Activated T-cell treated with anti-CD3 and anti-CD28 coated beads, Interleukin-2, amount 50 U/mL, for 72 hours (primary cell): Measurements from ENCODE around the gene DENND1B. TPM values are rescaled to one million over a fixed set of nuclear protein-coding genes. Genes with fewer than 3 reads are reported as not detected.

Experiments used
- ATAC-seq, 2 donors: fragments of 150-1000 bp; cut with Tn5 transposase; replicated peaks in 1 of 2; 2 replicates each; pipeline ENCODE4 v1.10.0; 2021; ENCODE audit warnings: moderate library complexity in 2 of 2, mild to moderate bottlenecking in 1 of 2
- DNase-seq, 2 donors: peaks; one replicate each; pipeline ENCODE4 v3.0.0; 2021 to 2022; ENCODE audit warnings: mixed read lengths in 1 of 2
- H3K27ac Mint-ChIP-seq: one replicate; pipeline ENCODE4 v1.8.0; 2022; ENCODE audit warnings: mild to moderate bottlenecking, moderate library complexity, mixed read lengths
- H3K27me3 Mint-ChIP-seq: one replicate; pipeline ENCODE4 v1.8.0; 2022; ENCODE audit warnings: low read depth, mixed read lengths
- H3K36me3 Mint-ChIP-seq, 2 donors: one replicate each; pipeline ENCODE4 v1.8.0; 2022; ENCODE audit warnings: mixed read lengths in 2 of 2, mild to moderate bottlenecking in 1 of 2; ENCODE audit not compliant: insufficient read depth in 2 of 2
- H3K4me1 Mint-ChIP-seq: one replicate; pipeline ENCODE4 v1.8.0; 2022; ENCODE audit warnings: low read depth, mixed read lengths
- H3K4me3 Mint-ChIP-seq, 2 donors: one replicate each; pipeline ENCODE4 v1.8.0; 2022; ENCODE audit warnings: mild to moderate bottlenecking in 2 of 2, mixed read lengths in 2 of 2, moderate library complexity in 2 of 2
- H3K9me3 Mint-ChIP-seq, 2 donors: one replicate each; pipeline ENCODE4 v1.8.0; 2022; ENCODE audit warnings: mixed read lengths in 2 of 2
- total RNA-seq, 2 donors: library from RNA; stranded (reverse); gene quantifications; one replicate each; pipeline ENCODE4 v1.2.3, GENCODE V29; 2022

The DENND1B gene
- total RNA-seq, 2 donors from 2014 or later = 17.7 to 19.9 TPM

DNA sequence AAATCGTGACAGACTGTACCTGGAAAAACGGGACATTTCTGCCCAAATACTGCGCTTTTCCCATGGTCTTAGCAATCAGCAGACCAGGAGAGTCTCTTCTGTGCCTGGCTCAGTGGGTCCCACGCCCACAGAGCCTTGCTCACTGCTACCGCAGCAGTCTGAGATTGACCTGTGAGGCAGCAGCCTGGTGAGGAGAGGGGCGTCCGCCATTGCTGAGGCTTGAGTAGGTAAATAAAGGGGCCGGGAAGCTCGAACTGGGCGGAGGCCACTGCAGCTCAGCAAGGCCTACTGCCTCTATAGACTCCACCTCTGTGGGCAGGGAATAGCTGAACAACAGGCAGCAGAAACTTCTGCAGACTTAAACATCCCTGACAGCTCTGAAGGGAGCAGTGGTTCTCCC is 203.1 kb downstream of the DENND1B start:
- DNase-seq = no peak
- H3K27me3 Mint-ChIP-seq = no peaks in the 10 kb centered on the region
- H3K36me3 Mint-ChIP-seq = peaks cover 25 to 37% of the 10 kb centered on the region in 2 donors
- H3K9me3 Mint-ChIP-seq = peaks cover 9 to 11% of the 10 kb centered on the region in 2 donors
- no peaks in the 10 kb centered on the region for H3K4me1 Mint-ChIP-seq
- H3K4me3 Mint-ChIP-seq = no peak overlapping the region
- no peak for ATAC-seq
- no peak overlapping the region for H3K27ac Mint-ChIP-seq

DNA sequence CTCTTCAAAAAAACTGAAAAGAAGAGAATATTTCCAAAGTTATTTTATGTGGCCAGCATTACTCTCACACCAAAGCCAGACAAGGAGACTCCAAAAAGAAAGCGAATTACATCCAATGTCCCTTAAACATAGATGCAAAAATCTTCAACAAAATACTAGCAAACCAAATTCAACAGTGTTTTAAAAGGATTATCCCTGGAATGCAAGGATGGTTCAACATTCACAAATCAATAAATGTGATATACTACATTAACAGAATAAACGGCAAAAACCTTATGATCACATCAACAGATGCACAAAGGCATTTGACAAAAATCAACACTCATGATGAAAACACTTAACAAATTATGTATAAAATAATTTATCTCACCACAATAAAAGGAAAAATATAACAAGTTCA is 207.8 kb downstream of the DENND1B start:
- ATAC-seq (no peak), DNase-seq (no peak)
- H3K4me3 Mint-ChIP-seq = no peak overlapping the region
- no peaks in the 10 kb centered on the region for H3K27me3 Mint-ChIP-seq
- H3K27ac Mint-ChIP-seq = no peak overlapping the region
- peaks cover 21 to 30% of the 10 kb centered on the region in 2 donors for H3K36me3 Mint-ChIP-seq
- peaks cover 13 to 14% of the 10 kb centered on the region in 2 donors for H3K9me3 Mint-ChIP-seq
- no peaks in the 10 kb centered on the region for H3K4me1 Mint-ChIP-seq

DNA sequence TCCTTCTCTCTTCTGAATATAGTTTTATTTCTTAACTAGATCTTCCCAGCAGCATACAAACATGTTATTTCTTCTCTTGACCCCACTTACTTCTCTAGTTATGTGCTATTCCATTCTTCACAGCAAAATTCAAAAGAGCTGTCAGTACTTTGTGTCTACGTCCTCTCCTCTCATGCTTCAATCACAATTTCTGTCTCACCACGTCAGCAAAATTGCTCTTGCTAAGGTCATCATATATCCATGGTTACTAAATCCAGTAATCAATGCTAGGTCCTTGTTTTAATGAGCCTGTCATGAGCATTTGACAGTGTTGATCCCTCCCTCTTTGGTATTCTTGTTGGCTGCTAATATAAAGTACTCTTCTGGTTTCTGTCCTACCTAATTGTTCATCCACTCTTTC is 214.2 kb downstream of the DENND1B start:
- Mint-ChIP-seq H3K27ac (no peak overlapping the region), H3K9me3 (no peaks in the 10 kb centered on the region), H3K27me3 (no peaks in the 10 kb centered on the region), H3K36me3 (no peaks in the 10 kb centered on the region), H3K4me3 (no peak overlapping the region), H3K4me1 (no peaks in the 10 kb centered on the region)
- DNase-seq (no peak), ATAC-seq (no peak)

DNA sequence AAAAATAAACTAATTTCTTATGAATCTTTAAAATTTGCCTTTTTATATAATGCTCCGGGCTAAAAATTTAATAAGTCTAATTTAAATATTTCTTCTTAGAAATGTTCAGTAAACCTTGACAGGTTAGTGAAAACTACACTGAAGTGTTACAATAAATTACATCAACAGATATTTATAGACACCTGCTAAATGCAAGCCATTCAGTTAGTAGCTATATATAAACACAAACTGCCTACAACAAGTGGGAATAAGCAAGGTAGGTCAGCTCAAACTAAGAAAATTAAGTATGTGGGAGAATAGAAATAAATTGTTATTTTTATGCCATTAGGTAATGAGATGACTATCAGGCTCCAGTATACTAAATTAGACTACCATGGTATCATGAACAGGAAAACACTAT is 215.6 kb downstream of the DENND1B start:
- DNase-seq (no peak), ATAC-seq (no peak)

DNA sequence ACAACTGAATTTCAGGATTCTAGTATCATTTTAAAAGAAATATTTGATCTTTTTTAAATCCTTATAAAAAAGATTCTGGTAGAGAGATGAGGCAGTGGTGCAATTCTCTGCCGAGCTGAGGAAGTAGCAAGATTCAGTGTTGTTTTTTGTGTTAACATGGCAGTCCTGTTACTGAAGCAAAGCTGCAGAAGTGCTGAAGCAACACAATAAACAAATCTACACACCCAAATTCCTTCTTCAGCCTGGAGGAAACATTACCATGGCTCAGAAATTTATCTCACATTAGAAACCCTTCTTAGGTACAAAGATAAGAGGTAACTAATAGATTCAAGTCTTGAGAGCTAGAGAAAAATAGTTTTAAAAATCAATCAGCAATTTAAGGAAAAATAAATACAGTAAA is 216.0 kb downstream of the DENND1B start:
- H3K4me3 Mint-ChIP-seq = no peak overlapping the region
- H3K36me3 Mint-ChIP-seq = no peaks in the 10 kb centered on the region
- no peaks in the 10 kb centered on the region for H3K27me3 Mint-ChIP-seq
- H3K27ac Mint-ChIP-seq = no peak overlapping the region
- no peaks in the 10 kb centered on the region for H3K4me1 Mint-ChIP-seq
- H3K9me3 Mint-ChIP-seq = no peaks in the 10 kb centered on the region
- ATAC-seq = no peak
- DNase-seq = no peak

More for the DNA sequence above, 215.6 kb downstream of the DENND1B start:
- no peak overlapping the region for H3K27ac Mint-ChIP-seq
- H3K27me3 Mint-ChIP-seq = no peaks in the 10 kb centered on the region
- no peaks in the 10 kb centered on the region for H3K4me1 Mint-ChIP-seq
- no peaks in the 10 kb centered on the region for H3K9me3 Mint-ChIP-seq
- no peaks in the 10 kb centered on the region for H3K36me3 Mint-ChIP-seq
- H3K4me3 Mint-ChIP-seq = no peak overlapping the region

DNA sequence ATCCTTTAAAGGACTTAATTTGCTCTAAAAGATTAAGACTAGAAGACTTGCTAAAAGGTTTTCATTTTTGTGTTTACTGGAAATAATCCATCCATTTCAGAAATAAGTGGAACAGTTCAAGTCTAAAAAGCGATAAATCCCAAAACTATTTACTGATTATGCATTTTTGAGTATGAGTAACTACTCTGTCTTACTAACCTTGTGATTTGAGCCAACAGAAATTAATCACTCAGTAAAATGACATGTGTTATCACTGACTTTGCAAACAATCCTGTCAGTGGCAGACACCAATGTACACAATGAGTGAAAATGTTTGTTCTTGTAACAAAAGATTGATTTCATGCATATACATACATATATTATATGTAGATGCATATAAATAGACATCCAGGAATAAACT is 218.0 kb downstream of the DENND1B start:
- DNase-seq = no peak
- Mint-ChIP-seq H3K27ac (no peak overlapping the region), H3K9me3 (no peaks in the 10 kb centered on the region), H3K4me1 (no peaks in the 10 kb centered on the region), H3K36me3 (no peaks in the 10 kb centered on the region), H3K27me3 (no peaks in the 10 kb centered on the region), H3K4me3 (no peak overlapping the region)
- no peak for ATAC-seq

DNA sequence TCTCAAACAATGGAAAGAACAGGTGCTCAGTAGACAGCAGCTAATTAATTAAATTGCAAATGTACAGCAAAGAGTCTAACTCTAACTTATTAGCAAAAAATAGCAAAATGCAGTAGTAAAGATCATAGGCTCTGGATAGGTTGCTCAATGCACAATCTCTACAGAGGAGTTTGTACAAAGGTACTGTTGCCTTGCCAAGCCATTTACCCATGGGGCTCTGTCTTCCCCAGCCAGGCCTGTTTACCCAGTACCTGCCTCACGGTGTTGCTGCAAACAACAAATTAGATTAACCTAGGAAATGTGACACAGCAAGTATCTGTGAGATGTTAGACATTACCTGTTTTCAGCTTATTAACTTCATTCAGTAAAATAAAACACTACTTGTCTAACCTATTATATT is 222.0 kb downstream of the DENND1B start:
- no peak for ATAC-seq

DNA sequence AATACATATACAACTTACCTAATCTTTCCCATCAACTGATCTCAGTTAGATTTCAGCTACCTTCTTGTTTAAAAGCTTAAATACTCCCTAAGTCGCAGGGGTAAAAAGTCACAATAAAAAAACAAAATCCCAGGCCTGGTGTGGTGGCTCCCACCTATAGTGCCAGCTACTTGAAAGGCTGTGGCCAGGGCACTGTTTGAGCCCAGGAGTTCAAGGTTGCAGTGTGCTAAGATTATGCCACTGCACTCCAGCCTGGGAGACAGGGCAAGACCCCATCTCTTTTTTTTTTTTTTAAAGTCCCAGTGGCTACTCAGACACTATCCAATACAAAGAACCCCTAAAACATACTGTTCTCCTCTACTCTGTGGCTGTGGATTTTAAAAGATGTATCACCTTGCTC is 228.3 kb downstream of the DENND1B start:
- Mint-ChIP-seq H3K27me3 (no peaks in the 10 kb centered on the region), H3K4me1 (no peaks in the 10 kb centered on the region), H3K27ac (no peak overlapping the region), H3K4me3 (no peak overlapping the region), H3K36me3 (peaks cover 0 to 1% of the 10 kb centered on the region in 2 donors), H3K9me3 (no peaks in the 10 kb centered on the region)
- ATAC-seq (no peak), DNase-seq (no peak)

More for the DNA sequence above, 222.0 kb downstream of the DENND1B start:
- H3K36me3 Mint-ChIP-seq = no peaks in the 10 kb centered on the region
- no peak overlapping the region for H3K4me3 Mint-ChIP-seq
- DNase-seq = no peak
- no peaks in the 10 kb centered on the region for H3K4me1 Mint-ChIP-seq
- no peak overlapping the region for H3K27ac Mint-ChIP-seq
- no peaks in the 10 kb centered on the region for H3K27me3 Mint-ChIP-seq
- H3K9me3 Mint-ChIP-seq = no peaks in the 10 kb centered on the region

DNA sequence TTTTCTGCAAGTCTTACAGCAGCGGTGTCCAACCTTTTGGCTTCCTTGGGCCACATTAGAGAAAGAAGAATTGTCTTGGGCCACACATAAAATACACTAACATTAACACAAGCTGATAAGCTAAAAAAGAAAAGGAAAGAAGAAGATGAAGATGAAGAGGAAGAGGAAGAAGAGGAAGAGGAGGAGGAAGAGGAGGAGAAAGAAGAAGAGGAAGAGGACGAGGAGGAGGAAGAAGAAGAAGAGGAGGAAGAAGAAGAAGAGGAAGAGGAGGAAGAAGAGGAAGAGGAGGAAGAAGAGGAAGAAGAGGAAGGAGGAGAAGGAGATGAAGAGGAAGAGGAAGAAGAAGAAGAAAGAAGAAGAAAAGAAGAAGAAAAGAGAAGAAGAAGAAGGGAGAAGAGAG is 230.7 kb downstream of the DENND1B start:
- no peaks in the 10 kb centered on the region for H3K4me1 Mint-ChIP-seq
- peaks cover 0 to 1% of the 10 kb centered on the region in 2 donors for H3K36me3 Mint-ChIP-seq
- H3K27ac Mint-ChIP-seq = no peak overlapping the region
- H3K9me3 Mint-ChIP-seq = no peaks in the 10 kb centered on the region
- no peaks in the 10 kb centered on the region for H3K27me3 Mint-ChIP-seq
- DNase-seq (no peak), ATAC-seq (no peak)
- no peak overlapping the region for H3K4me3 Mint-ChIP-seq

DNA sequence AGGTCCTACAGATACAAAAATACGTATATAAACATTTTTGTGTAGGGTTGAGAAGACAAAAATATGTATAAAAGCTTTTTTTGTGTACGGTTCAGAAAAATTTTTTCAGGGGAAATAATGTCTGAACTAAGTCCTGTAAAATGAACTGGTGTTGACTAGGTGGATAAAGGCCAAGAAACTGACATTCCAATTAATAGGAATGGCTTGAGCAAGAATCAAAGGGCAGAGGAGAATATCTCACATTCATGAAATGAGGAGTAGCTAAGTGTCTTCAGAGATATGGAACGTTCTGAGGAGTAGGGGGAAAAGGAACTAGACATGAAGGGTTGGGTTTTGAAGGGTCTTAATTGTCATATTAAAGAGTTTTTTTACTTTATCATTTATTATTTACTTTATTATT is 231.2 kb downstream of the DENND1B start:
- H3K4me1 Mint-ChIP-seq = no peaks in the 10 kb centered on the region
- no peak for ATAC-seq
- H3K4me3 Mint-ChIP-seq = no peak overlapping the region
- DNase-seq = no peak
- no peaks in the 10 kb centered on the region for H3K9me3 Mint-ChIP-seq
- H3K27ac Mint-ChIP-seq = no peak overlapping the region
- no peaks in the 10 kb centered on the region for H3K27me3 Mint-ChIP-seq
- H3K36me3 Mint-ChIP-seq = peaks cover 0 to 1% of the 10 kb centered on the region in 2 donors

DNA sequence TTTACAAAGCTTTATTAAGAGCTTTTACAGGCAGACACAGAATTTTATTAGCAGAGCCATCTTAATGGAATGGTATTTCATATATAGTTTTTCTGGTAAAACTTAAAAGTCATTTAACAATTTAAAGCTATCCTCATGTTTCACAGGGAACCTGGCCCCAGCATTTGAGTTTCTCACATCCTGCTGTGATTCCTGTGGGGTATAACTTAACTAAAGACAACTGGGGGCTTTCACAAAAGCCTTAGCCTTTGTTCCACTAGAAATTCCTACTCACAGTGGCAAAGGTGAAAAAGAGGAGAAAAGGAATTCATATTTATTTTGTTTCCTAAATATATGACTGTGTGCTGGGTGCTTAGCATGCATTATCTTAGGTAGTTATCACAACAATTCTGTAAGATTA is 233.9 kb downstream of the DENND1B start:
- Mint-ChIP-seq H3K27me3 (no peaks in the 10 kb centered on the region), H3K36me3 (peaks cover 0 to 1% of the 10 kb centered on the region in 2 donors), H3K4me1 (no peaks in the 10 kb centered on the region), H3K4me3 (no peak overlapping the region), H3K27ac (no peak overlapping the region), H3K9me3 (no peaks in the 10 kb centered on the region)
- no peak for ATAC-seq
- no peak for DNase-seq

DNA sequence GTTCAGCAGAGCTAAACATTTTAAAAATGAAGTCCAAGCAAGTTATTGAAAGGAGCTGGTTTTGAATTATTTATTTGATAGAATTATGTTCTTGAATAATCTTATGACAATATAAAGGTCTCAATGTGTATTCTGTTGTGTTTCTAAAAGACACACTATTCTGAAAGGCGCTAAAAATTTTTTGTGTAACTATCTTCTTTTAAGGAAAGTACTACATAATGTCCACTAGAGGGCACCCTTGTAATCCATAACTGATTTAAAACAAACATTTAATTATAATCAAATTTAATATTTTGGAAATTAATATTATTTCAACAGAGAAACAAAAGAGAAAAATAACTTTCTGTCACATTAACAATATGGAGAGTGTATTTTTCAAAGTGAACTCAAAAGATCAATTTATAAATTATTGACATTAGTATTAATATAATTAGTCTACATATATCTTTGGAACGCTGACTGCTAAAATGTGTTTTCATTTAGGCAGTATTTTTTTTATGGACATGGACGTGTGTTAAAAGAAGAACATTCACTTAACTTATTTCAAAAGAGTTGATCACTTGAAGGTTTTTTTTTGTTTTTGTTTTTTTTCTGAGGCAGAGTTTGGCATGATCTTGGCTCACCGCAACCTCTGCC is 248.4 kb downstream of the DENND1B start:
- Mint-ChIP-seq H3K4me1 (no peaks in the 10 kb centered on the region), H3K9me3 (no peaks in the 10 kb centered on the region), H3K36me3 (no peaks in the 10 kb centered on the region), H3K27me3 (no peaks in the 10 kb centered on the region), H3K4me3 (no peak overlapping the region), H3K27ac (no peak overlapping the region)
- DNase-seq = no peak
- no peak for ATAC-seq

DNA sequence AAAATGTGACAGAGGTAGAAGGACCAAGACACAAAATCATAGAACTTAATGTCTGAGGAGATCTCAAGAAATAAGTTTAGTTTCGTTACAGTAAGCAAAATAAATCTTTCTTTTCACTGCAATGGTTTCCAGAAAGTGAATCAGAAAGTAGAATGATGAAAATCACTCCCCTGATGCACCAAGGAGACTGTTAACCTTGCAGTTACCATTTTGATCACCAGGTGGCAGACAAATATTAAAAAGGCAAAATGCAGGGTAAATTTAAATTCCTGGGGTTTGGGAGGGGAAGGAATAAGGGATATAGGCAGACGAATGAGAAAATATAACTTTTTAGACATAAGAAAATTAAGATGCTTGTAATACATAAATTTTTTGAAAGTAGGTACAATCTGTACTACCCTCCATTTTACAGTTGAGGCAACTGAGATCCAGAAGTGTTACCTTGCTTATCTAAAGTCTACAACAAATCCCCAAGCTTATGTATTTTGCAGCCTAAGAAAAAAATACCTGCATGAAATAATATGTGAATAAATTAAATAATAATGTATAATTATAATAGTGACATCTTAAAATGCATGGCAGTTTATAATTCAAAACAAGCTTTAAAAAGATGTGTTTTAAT is 254.1 kb downstream of the DENND1B start:
- peak overlapping the region; percentile 61 for H3K27ac Mint-ChIP-seq
- ATAC-seq = peak in 1 of 2 donors; percentile 51
- no peaks in the 10 kb centered on the region for H3K27me3 Mint-ChIP-seq
- DNase-seq = peak; percentile 15 to 40
- H3K9me3 Mint-ChIP-seq = no peaks in the 10 kb centered on the region
- no peak overlapping the region for H3K4me3 Mint-ChIP-seq
- no peaks in the 10 kb centered on the region for H3K36me3 Mint-ChIP-seq
- H3K4me1 Mint-ChIP-seq = no peaks in the 10 kb centered on the region
